OCI-LY1 (cell line): Measurements from ENCODE around the gene PCGF3.

Experiments
- CTCF ChIP-seq: fragments of 200-600 bp; sonication (generic), shearing (Covaris generic); IDR thresholded peaks from 2 replicates; pipeline ENCODE4 v1.5.1; 2017; ENCODE audit warnings: mild to moderate bottlenecking, antibody characterized with exemption, low read length, moderate library complexity, mixed read lengths
- EZH2 ChIP-seq: fragments of 200-600 bp; sonication (generic), shearing (Covaris generic); IDR thresholded peaks from 2 replicates; pipeline ENCODE4 v1.8.0; 2017; ENCODE audit warnings: borderline replicate concordance, mixed run types, mild to moderate bottlenecking, antibody characterized with exemption, low read length, moderate library complexity, mixed read lengths

- TF ChIP-seq CTCF, result no peak
- no peak for TF ChIP-seq EZH2
These were observed 95.9 kb downstream of the PCGF3 start for GRCh38 chr4:801436-802124.
